H9 (cell line): Measurements from ENCODE around the gene RAB22A. TPM values are rescaled to one million over a fixed set of nuclear protein-coding genes. Genes with fewer than 3 reads are reported as not detected.

Experiments
- DNase-seq: peaks from one replicate; pipeline ENCODE4 v3.0.0-alpha.2; 2017
- H2AFZ ChIP-seq: one replicate; pipeline ENCODE4 v1.6.1; 2013; ENCODE audit warnings: mild to moderate bottlenecking, low read length, control low read depth, moderate library complexity
- H2AK5ac ChIP-seq: 2 replicates; pipeline ENCODE4 v1.6.1; 2013; ENCODE audit warnings: low read length, control low read depth, mixed read lengths; ENCODE audit not compliant: insufficient read length
- H2BK120ac ChIP-seq: one replicate; pipeline ENCODE4 v1.6.1; 2013; ENCODE audit warnings: low read depth, mild to moderate bottlenecking, low read length, control low read depth, inconsistent platforms; ENCODE audit not compliant: poor library complexity, severe bottlenecking
- H2BK12ac ChIP-seq: 2 replicates; pipeline ENCODE4 v1.6.1; 2013; ENCODE audit warnings: low read length, control low read depth, mixed read lengths, low read depth; ENCODE audit not compliant: insufficient read length
- H2BK15ac ChIP-seq: 2 replicates; pipeline ENCODE4 v1.6.1; 2013; ENCODE audit warnings: low read depth, low read length, control low read depth
- H2BK20ac ChIP-seq: one replicate; pipeline ENCODE4 v1.6.1; 2013; ENCODE audit warnings: low read depth, mild to moderate bottlenecking, low read length, control low read depth, inconsistent platforms; ENCODE audit not compliant: poor library complexity, severe bottlenecking
- H2BK5ac ChIP-seq: 2 replicates; pipeline ENCODE4 v1.6.1; 2013; ENCODE audit warnings: low read length, control low read depth, mixed read lengths; ENCODE audit not compliant: insufficient read length
- H3K14ac ChIP-seq: 2 replicates; pipeline ENCODE4 v1.6.1; 2013; ENCODE audit warnings: low read length, control low read depth; ENCODE audit not compliant: insufficient read depth
- H3K18ac ChIP-seq: 2 replicates; pipeline ENCODE4 v1.6.1; 2013; ENCODE audit warnings: low read depth, mild to moderate bottlenecking, mixed read lengths, low read length, control low read depth; ENCODE audit not compliant: insufficient read length
- H3K23ac ChIP-seq: 2 replicates; pipeline ENCODE4 v1.6.1; 2013; ENCODE audit warnings: low read length, control low read depth, mixed read lengths, low read depth; ENCODE audit not compliant: insufficient read length
- H3K23me2 ChIP-seq: 2 replicates; pipeline ENCODE4 v1.6.1; 2013; ENCODE audit warnings: low read depth, mild to moderate bottlenecking, mixed read lengths, low read length, control low read depth; ENCODE audit not compliant: insufficient read length, poor library complexity, severe bottlenecking
- H3K27ac ChIP-seq: 2 replicates; pipeline ENCODE4 v1.5.1; 2013; ENCODE audit warnings: low read length, control low read depth, mixed read lengths, low read depth; ENCODE audit not compliant: insufficient read length
- H3K27me3 ChIP-seq: 2 replicates; pipeline ENCODE4 v1.6.1; 2013; ENCODE audit warnings: low read length, control low read depth, inconsistent platforms; ENCODE audit not compliant: insufficient read depth
- H3K4ac ChIP-seq: 2 replicates; pipeline ENCODE4 v1.6.1; 2013; ENCODE audit warnings: low read depth, mild to moderate bottlenecking, control low read depth, inconsistent platforms, low read length, moderate library complexity
- H3K4me1 ChIP-seq: 2 replicates; pipeline ENCODE4 v1.6.1; 2013; ENCODE audit warnings: low read length, control low read depth, inconsistent platforms; ENCODE audit not compliant: insufficient read depth
- H3K4me2 ChIP-seq: 2 replicates; pipeline ENCODE4 v1.6.1; 2013; ENCODE audit warnings: low read length, control low read depth, mixed read lengths; ENCODE audit not compliant: insufficient read length, insufficient read depth
- H3K56ac ChIP-seq: 2 replicates; pipeline ENCODE4 v1.6.1; 2013; ENCODE audit warnings: low read depth, mild to moderate bottlenecking, mixed read lengths, low read length, control low read depth; ENCODE audit not compliant: insufficient read length
- H3K79me1 ChIP-seq: 2 replicates; pipeline ENCODE4 v1.6.1; 2013; ENCODE audit warnings: low read depth, mild to moderate bottlenecking, moderate library complexity, low read length, control low read depth, inconsistent platforms; ENCODE audit not compliant: insufficient read depth, poor library complexity, severe bottlenecking
- H3K79me2 ChIP-seq: 2 replicates; pipeline ENCODE4 v1.6.1; 2013; ENCODE audit warnings: low read length, control low read depth, inconsistent platforms; ENCODE audit not compliant: insufficient read depth
- H3K9ac ChIP-seq: 2 replicates; pipeline ENCODE4 v1.6.1; 2013; ENCODE audit warnings: low read length, control low read depth, mixed read lengths; ENCODE audit not compliant: insufficient read length; ENCODE audit errors: extremely low read depth
- H3K9me3 ChIP-seq: one replicate; pipeline ENCODE4 v1.6.1; 2013; ENCODE audit warnings: low read depth, low read length, inconsistent platforms; ENCODE audit not compliant: control insufficient read depth
- H3T11ph ChIP-seq: one replicate; pipeline ENCODE4 v1.6.1; 2013; ENCODE audit warnings: mild to moderate bottlenecking, low read length, control low read depth, inconsistent platforms
- H4K20me1 ChIP-seq: one replicate; pipeline ENCODE4 v1.6.1; 2013; ENCODE audit not compliant: control insufficient read depth, insufficient read length, insufficient read depth
- H4K5ac ChIP-seq: 2 replicates; pipeline ENCODE4 v1.6.1; 2013; ENCODE audit warnings: low read depth, mild to moderate bottlenecking, mixed read lengths, low read length, control low read depth; ENCODE audit not compliant: insufficient read length
- H4K8ac ChIP-seq: replicated peaks from 2 replicates; pipeline ENCODE4 v1.6.1; 2013; ENCODE audit warnings: low read length, control low read depth, mixed read lengths, low read depth; ENCODE audit not compliant: insufficient read length
- H4K91ac ChIP-seq: 2 replicates; pipeline ENCODE4 v1.6.1; 2013; ENCODE audit warnings: low read depth, mild to moderate bottlenecking, moderate library complexity, mixed read lengths, low read length, control low read depth; ENCODE audit not compliant: insufficient read length
- H3K27ac Mint-ChIP-seq, 3 experiments: 2 replicates in 2 of 3; 3 replicates in 1 of 3; pipeline ENCODE4 v1.8.0; 2020 to 2021; ENCODE audit warnings: mixed read lengths in 3 of 3, mild to moderate bottlenecking in 1 of 3, moderate library complexity in 1 of 3
- H3K27me3 Mint-ChIP-seq: 2 replicates; pipeline ENCODE4 v1.8.0; 2021; ENCODE audit warnings: low read depth, mild to moderate bottlenecking, moderate library complexity, mixed read lengths
- H3K36me3 Mint-ChIP-seq, 3 experiments: 2 replicates in 2 of 3; 3 replicates in 1 of 3; pipeline ENCODE4 v1.8.0; 2020 to 2021; ENCODE audit warnings: low read depth in 3 of 3, mixed read lengths in 3 of 3; ENCODE audit not compliant: insufficient read depth in 1 of 3
- H3K4me1 Mint-ChIP-seq, 2 experiments: 2 replicates each; pipeline ENCODE4 v1.8.0; 2020; ENCODE audit warnings: mixed read lengths in 2 of 2
- H3K4me3 Mint-ChIP-seq, 2 experiments: 2 replicates in 1 of 2; 3 replicates in 1 of 2; pipeline ENCODE4 v1.8.0; 2020 to 2021; ENCODE audit warnings: mild to moderate bottlenecking in 2 of 2, mixed read lengths in 2 of 2, moderate library complexity in 1 of 2
- H3K9me3 Mint-ChIP-seq, 2 experiments: 2 replicates in 1 of 2; 3 replicates in 1 of 2; pipeline ENCODE4 v1.8.0; 2020; ENCODE audit warnings: mild to moderate bottlenecking in 2 of 2, mixed read lengths in 2 of 2, moderate library complexity in 1 of 2
- CTCF ChIP-seq: fragments of 200-600 bp; sonication (generic); conservative IDR thresholded peaks from 3 replicates; pipeline ENCODE4 v1.8.0; 2021; ENCODE audit warnings: antibody characterized with exemption, mild to moderate bottlenecking
- WGBS: extraction: QIAGEN DNeasy Blood & Tissue Kit; methylation state at CpG from one replicate; pipeline ENCODE4 v1.1.7; 2013; ENCODE audit warnings: missing lambda C conversion rate, low lambda C conversion rate, mixed read lengths; ENCODE audit not compliant: insufficient read length; ENCODE audit errors: extremely low coverage; 5-methylcytosine and 5-hydroxymethylcytosine counted together
- total RNA-seq: library from RNA; stranded (reverse); gene quantifications from 2 replicates; pipeline ENCODE4 v1.2.1, GENCODE V29; 2021

Gene RAB22A
- total RNA-seq, 1 experiment from 2014 or later, result 6.3 TPM

DNA sequence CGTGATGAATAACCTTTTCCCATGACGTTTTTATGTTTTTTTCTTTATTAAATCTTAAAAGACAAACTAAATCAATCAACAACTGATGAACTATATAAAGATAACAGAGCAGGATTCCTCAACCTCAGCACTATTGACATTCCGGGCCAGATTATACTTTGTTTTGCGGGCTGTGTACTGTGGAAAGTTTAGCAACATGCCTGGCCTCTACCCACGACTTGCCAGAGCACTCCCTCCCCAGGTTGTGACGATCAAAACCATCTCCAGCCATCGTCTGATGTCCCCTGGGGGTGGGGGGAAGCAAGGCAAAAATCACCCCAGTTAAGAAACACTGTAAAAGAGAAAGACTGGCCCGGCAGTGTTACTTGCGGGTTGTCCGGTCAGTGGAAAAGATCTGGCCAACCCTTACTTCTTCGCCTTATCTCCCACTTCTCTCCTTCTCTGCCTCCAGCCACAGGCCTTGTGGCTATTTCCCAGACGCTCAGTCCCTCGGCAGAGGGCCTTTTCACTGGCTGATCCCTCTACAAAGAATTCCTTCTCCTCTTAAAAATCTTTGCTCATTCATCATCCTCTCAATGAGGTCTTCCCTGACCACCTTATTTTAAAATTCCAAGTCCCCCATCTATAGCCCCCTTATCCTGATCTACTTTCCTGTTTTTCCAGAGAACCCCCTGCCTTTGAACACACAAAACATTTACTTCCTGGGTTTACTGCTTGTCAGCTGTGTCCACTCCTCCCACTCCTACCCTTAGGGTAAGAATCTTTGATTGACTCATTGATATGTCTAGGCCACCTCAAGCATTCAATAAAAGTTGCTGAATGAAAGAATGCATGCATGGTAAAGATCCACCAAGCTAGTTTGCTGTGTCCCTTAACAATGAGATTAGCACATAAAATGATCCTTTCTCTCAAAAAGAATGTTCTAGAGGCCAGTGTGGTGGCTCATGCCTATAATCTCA, 14.7 kb upstream of the RAB22A start:
- H3K9me3 ChIP-seq, result no peaks in the 10 kb centered on the region
- H3K18ac ChIP-seq, result no peak overlapping the region
- H2BK120ac ChIP-seq, result no peak overlapping the region
- H4K20me1 ChIP-seq, result no peaks in the 10 kb centered on the region
- Mint-ChIP-seq H3K36me3 (peaks cover 0 to 7% (median 2%) of the 10 kb centered on the region in 3 experiments; a peak in 3 of 7 replicates), H3K4me3 (no peak overlapping the region), H3K4me1 (peaks cover 17 to 18% of the 10 kb centered on the region in 2 experiments), H3K27ac (peak overlapping the region; percentile 45 to 92 (median 82)), H3K27me3 (no peaks in the 10 kb centered on the region), H3K9me3 (peaks cover 0 to 2% of the 10 kb centered on the region in 2 experiments; a peak in 2 of 5 replicates)
- no peak overlapping the region for H4K91ac ChIP-seq
- H3K23ac ChIP-seq, result no peak overlapping the region
- no peak overlapping the region for H3K4ac ChIP-seq
- no peak overlapping the region for H3K9ac ChIP-seq
- no peak for DNase-seq
- H4K5ac ChIP-seq, result no peak overlapping the region
- no peak overlapping the region for H2BK12ac ChIP-seq
- no peak overlapping the region for H4K8ac ChIP-seq
- H3K23me2 ChIP-seq, result no peaks in the 10 kb centered on the region
- no peaks in the 10 kb centered on the region for H3K79me1 ChIP-seq
- no peak overlapping the region for H2BK15ac ChIP-seq
- no peak overlapping the region for H3K27ac ChIP-seq
- H3K4me1 ChIP-seq, result no peaks in the 10 kb centered on the region
- TF ChIP-seq CTCF, result no peak
- no peak overlapping the region for H3T11ph ChIP-seq
- no peak overlapping the region for H2BK5ac ChIP-seq
- H3K27me3 ChIP-seq, result no peaks in the 10 kb centered on the region
- no peak overlapping the region for H2AFZ ChIP-seq
- no peaks in the 10 kb centered on the region for H3K79me2 ChIP-seq
- H3K4me2 ChIP-seq, result no peak overlapping the region
- H3K56ac ChIP-seq, result no peak overlapping the region
- no peak overlapping the region for H3K14ac ChIP-seq
- H2BK20ac ChIP-seq, result no peak overlapping the region
- H2AK5ac ChIP-seq, result no peak overlapping the region
- no CpG with 5 or more reads among the region's 13 CpGs for WGBS
